SK-N-MC (cell line): ENCODE data around the gene CLN6.

ENCODE experiments used
- EZH2 ChIP-seq: fragments of 200-600 bp; sonication (generic); IDR thresholded peaks from one replicate; pipeline ENCODE4 v1.6.1; 2017; ENCODE audit warnings: antibody characterized with exemption
- POLR2AphosphoS5 ChIP-seq: IDR thresholded peaks from 2 replicates; pipeline ENCODE4 v1.6.1; 2012; ENCODE audit warnings: mild to moderate bottlenecking, low read depth, low read length, borderline replicate concordance

- no peak for TF ChIP-seq EZH2
- TF ChIP-seq POLR2AphosphoS5, result no peak
Observed at GRCh38 chr15:68220489-68220888, 9.0 kb downstream of the CLN6 start.
